Mesothelial cell of epicardium (in vitro differentiated cells): ENCODE measurements around the gene QSOX1. TPM values are rescaled to one million over a fixed set of nuclear protein-coding genes. Genes with fewer than 3 reads are reported as not detected.

Experiments used
- DNase-seq, 2 experiments: peaks; one replicate each; pipeline ENCODE4 v3.0.0; 2021; ENCODE audit warnings: low spot score in 2 of 2; ENCODE audit not compliant: unreplicated experiment in 2 of 2
- H3K27ac Mint-ChIP-seq: 2 replicates; pipeline ENCODE4 v1.8.0; 2021; ENCODE audit warnings: mixed read lengths
- H3K27me3 Mint-ChIP-seq: 2 replicates; pipeline ENCODE4 v1.8.0; 2021; ENCODE audit warnings: low read depth, mixed read lengths
- H3K36me3 Mint-ChIP-seq: 2 replicates; pipeline ENCODE4 v1.8.0; 2021; ENCODE audit warnings: mixed read lengths
- H3K4me1 Mint-ChIP-seq: 2 replicates; pipeline ENCODE4 v1.8.0; 2021; ENCODE audit warnings: mixed read lengths
- H3K4me3 Mint-ChIP-seq: 2 replicates; pipeline ENCODE4 v1.8.0; 2021; ENCODE audit warnings: mild to moderate bottlenecking, moderate library complexity, mixed read lengths
- H3K9me3 Mint-ChIP-seq: 2 replicates; pipeline ENCODE4 v1.8.0; 2021; ENCODE audit warnings: mixed read lengths
- total RNA-seq: library from RNA; stranded (reverse); gene quantifications from 3 replicates; pipeline ENCODE4 v1.2.1, GENCODE V29; 2021
- TF ChIP-seq, protein P1 (sequence below): fragments of 200-600 bp; sonication (generic); IDR thresholded peaks from one replicate; pipeline ENCODE4 v1.5.0; 2021; ENCODE audit warnings: antibody characterized with exemption; ENCODE audit not compliant: unreplicated experiment

QSOX1 gene
- total RNA-seq: 70.6 to 72.4 TPM (median 71.7 TPM) in 3 replicates

DNA sequence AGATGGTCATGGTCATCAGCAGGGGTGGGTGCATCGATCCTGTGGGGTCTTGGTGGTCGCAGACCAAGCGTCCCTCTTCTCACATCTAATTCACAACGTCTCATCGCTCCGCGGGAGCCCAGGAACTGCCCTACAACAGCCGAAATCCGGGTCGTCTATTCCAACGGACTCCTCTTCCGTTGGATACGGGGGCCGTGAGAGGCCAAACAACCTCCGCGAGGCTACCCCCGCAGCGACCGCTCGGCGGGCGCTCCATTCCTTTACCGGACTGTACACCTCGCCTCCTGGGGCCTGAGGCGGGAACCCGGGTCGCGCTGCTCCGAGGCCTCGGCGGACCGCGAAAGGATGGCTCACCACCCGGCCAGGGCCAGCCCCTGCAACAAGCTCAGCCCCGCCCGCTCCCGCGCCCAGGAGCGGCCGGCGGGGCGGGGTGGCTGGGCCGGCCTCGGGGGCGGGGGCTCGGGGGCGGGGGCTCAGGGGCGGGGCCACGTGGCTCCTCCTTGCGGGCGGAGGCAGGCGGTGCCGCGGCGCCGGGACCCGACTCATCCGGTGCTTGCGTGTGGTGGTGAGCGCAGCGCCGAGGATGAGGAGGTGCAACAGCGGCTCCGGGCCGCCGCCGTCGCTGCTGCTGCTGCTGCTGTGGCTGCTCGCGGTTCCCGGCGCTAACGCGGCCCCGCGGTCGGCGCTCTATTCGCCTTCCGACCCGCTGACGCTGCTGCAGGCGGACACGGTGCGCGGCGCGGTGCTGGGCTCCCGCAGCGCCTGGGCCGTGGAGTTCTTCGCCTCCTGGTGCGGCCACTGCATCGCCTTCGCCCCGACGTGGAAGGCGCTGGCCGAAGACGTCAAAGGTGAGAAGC, at the start of gene QSOX1:
Gene QSOX1 (plus strand): TSS at position 545 of the 857 bp plus-strand sequence. CDS start 39 bp downstream, at position 584.
- H3K27me3 Mint-ChIP-seq: peaks cover 24% of the 10 kb centered on the region
- peaks cover 1% of the 10 kb centered on the region for H3K36me3 Mint-ChIP-seq
- peak within 1 kb of the TSS; percentile 87 for H3K27ac Mint-ChIP-seq
- peak; percentile 74 to 84 for DNase-seq
- peak within 1 kb of the TSS; percentile 91 for H3K4me3 Mint-ChIP-seq
- TF ChIP-seq, protein P1, sequence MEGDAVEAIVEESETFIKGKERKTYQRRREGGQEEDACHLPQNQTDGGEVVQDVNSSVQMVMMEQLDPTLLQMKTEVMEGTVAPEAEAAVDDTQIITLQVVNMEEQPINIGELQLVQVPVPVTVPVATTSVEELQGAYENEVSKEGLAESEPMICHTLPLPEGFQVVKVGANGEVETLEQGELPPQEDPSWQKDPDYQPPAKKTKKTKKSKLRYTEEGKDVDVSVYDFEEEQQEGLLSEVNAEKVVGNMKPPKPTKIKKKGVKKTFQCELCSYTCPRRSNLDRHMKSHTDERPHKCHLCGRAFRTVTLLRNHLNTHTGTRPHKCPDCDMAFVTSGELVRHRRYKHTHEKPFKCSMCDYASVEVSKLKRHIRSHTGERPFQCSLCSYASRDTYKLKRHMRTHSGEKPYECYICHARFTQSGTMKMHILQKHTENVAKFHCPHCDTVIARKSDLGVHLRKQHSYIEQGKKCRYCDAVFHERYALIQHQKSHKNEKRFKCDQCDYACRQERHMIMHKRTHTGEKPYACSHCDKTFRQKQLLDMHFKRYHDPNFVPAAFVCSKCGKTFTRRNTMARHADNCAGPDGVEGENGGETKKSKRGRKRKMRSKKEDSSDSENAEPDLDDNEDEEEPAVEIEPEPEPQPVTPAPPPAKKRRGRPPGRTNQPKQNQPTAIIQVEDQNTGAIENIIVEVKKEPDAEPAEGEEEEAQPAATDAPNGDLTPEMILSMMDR: peak; percentile 35
- H3K9me3 Mint-ChIP-seq: no peaks in the 10 kb centered on the region
- peaks cover 18% of the 10 kb centered on the region for H3K4me1 Mint-ChIP-seq

GRCh38 chr1:180112091-180112490, 42.6 kb upstream of the QSOX1 start:
- Mint-ChIP-seq H3K27ac (no peak overlapping the region), H3K4me3 (no peak overlapping the region), H3K9me3 (no peaks in the 10 kb centered on the region), H3K36me3 (peaks cover 32% of the 10 kb centered on the region), H3K4me1 (no peaks in the 10 kb centered on the region), H3K27me3 (no peaks in the 10 kb centered on the region)
- TF ChIP-seq, protein P1: no peak
- DNase-seq: no peak

DNA sequence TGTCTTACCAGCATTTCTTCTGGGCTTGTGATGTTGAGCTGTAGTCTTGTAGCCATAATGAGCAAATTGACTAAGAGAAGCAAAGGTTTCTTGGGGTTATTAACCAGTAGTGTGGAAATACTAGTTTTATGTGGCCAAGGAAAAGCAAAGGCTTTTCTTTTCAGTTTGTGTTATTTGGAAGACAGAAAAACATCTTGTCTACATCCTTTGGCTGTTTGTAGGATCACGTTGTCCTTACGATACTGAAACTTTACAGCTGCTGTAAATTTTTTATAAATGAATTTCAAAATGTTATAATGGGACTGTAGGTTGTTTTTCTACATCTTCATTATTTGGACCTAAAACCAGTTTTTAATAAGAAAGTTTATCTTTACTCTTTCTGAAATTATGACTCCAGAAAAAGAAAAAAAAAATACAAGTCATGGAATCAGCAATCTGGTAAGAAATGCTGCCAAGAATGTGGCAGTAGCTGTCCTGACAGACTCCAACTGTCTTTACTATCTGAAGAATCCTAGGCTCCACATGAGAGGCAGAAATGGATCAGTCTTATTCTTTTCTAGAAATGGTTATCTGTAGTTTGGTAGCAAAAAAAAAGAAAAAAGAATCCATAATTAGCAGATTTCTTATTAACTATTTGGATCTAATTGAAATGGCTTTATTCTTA, 41.6 kb upstream of the QSOX1 start:
- Mint-ChIP-seq H3K27me3 (no peaks in the 10 kb centered on the region), H3K27ac (no peak overlapping the region), H3K4me1 (no peaks in the 10 kb centered on the region), H3K4me3 (no peak overlapping the region), H3K9me3 (peaks cover 4% of the 10 kb centered on the region), H3K36me3 (peaks cover 29% of the 10 kb centered on the region)
- TF ChIP-seq, protein P1: no peak
- DNase-seq: no peak

- H3K4me3 Mint-ChIP-seq: no peak overlapping the region
Measured at GRCh38 chr1:180114396-180114945, 40.2 kb upstream of the QSOX1 start.

More at GRCh38 chr1:180114396-180114945, 40.2 kb upstream of the QSOX1 start:
- Mint-ChIP-seq H3K4me1 (no peaks in the 10 kb centered on the region), H3K27ac (no peak overlapping the region), H3K27me3 (no peaks in the 10 kb centered on the region), H3K9me3 (peaks cover 4% of the 10 kb centered on the region), H3K36me3 (peaks cover 27% of the 10 kb centered on the region)
- TF ChIP-seq, protein P1: no peak
- DNase-seq: no peak
